ENCODE data around the gene CD209. TPM values are rescaled to one million over a fixed set of nuclear protein-coding genes. Genes with fewer than 3 reads are reported as not detected.

The CD209 gene
- total RNA-seq (2014; rRNA removed) = not detected in 2 replicates
- Bru-seq, nascent RNA = not detected
- not detected for BruChase-seq, experiment 1, labeled RNA remaining after a 6-hour chase
- BruChase-seq, experiment 2, labeled RNA remaining after a 2-hour chase = not detected
- long read RNA-seq = 0 reads

- no peak for ATAC-seq
- H3K4me2 ChIP-seq (ENCODE audit: low read length) = no peak within 1 kb of the TSS
- H2AFZ ChIP-seq (ENCODE audit: low read length) = no peak within 1 kb of the TSS
- H3K27ac ChIP-seq (ENCODE audit: low read length) = no peak within 1 kb of the TSS
- intact Hi-C loops (cut with micrococcal nuclease) = no loop called here
- no peaks in the 10 kb centered on the region for H3K9me3 ChIP-seq (ENCODE audit: low read length)
- ChIA-PET CTCF (no interaction called here), POLR2A (ENCODE audit: unreplicated experiment) (no interaction called here)
- no peaks in the 10 kb centered on the region for H3K9me2 ChIP-seq (replicated peaks; ENCODE audit: low read length)
- H4K20me1 ChIP-seq (ENCODE audit: low read length) = no peaks in the 10 kb centered on the region
- no peaks in the 10 kb centered on the region for H3K36me3 ChIP-seq (ENCODE audit: low read depth, low read length)
- H3F3A ChIP-seq (ENCODE audit: low read length, unreplicated experiment) = no peaks in the 10 kb centered on the region
- TF ChIP-seq CTCF (conservative IDR thresholded peaks at IDR 0.05; ENCODE audit: low read depth, low read length) (no peak), EZH2phosphoT487 (IDR thresholded peaks at IDR 0.05; ENCODE audit: borderline replicate concordance, low read length) (no peak), EZH2 (IDR thresholded peaks at IDR 0.05; ENCODE audit: low read length, unreplicated experiment) (no peak)
- H3K4me1 ChIP-seq (ENCODE audit: insufficient read depth, low read length) = no peaks in the 10 kb centered on the region
- BruUV-seq (replicated peaks) = no TSS peak
- DNase-seq = no peak
- no peaks in the 10 kb centered on the region for H3K79me2 ChIP-seq (ENCODE audit: low read length)
- peaks cover 20% of the 10 kb centered on the region for H3K27me3 ChIP-seq (ENCODE audit: low read length)
- no peak within 1 kb of the TSS for H3K9ac ChIP-seq (ENCODE audit: low read length)
- H3K4me3 ChIP-seq (ENCODE audit: low read length) = no peak within 1 kb of the TSS
Measured at GRCh38 chr19:7746903-7747884, at the start of gene CD209. TSS of gene CD209 (minus strand) at chr19:7747534. CDS start at chr19:7747511, 23 bp downstream.

GRCh38 chr19:7795555-7796161, 48.3 kb upstream of the CD209 start:
- no peak overlapping the region for H3K4me3 ChIP-seq (ENCODE audit: low read length)
- no peaks in the 10 kb centered on the region for H3K36me3 ChIP-seq (ENCODE audit: low read depth, low read length)
- TF ChIP-seq EZH2phosphoT487 (IDR thresholded peaks at IDR 0.05; ENCODE audit: borderline replicate concordance, low read length) = no peak
- TF ChIP-seq EZH2 (IDR thresholded peaks at IDR 0.05; ENCODE audit: low read length, unreplicated experiment) = no peak
- no peak for TF ChIP-seq CTCF (conservative IDR thresholded peaks at IDR 0.05; ENCODE audit: low read depth, low read length)
- H3K4me1 ChIP-seq (ENCODE audit: insufficient read depth, low read length) = peaks cover 39% of the 10 kb centered on the region
- intact Hi-C loops (cut with micrococcal nuclease) = no loop called here
- H3K27me3 ChIP-seq (ENCODE audit: low read length) = no peaks in the 10 kb centered on the region
- POLR2A ChIA-PET (ENCODE audit: unreplicated experiment) = interaction anchor here (0.6 kb wide), 1 partner anchor 50 kb away, joined by 5 read pairs; no protein-coding TSS in a partner anchor
- peaks cover 6% of the 10 kb centered on the region for H3F3A ChIP-seq (ENCODE audit: low read length, unreplicated experiment)
- H3K9ac ChIP-seq (ENCODE audit: low read length) = no peak overlapping the region
- H2AFZ ChIP-seq (ENCODE audit: low read length) = peak overlapping the region; percentile 25
- H3K79me2 ChIP-seq (ENCODE audit: low read length) = no peaks in the 10 kb centered on the region
- no peaks in the 10 kb centered on the region for H3K9me3 ChIP-seq (ENCODE audit: low read length)
- H3K27ac ChIP-seq (ENCODE audit: low read length) = peak overlapping the region; percentile 42
- H3K4me2 ChIP-seq (ENCODE audit: low read length) = peak overlapping the region; percentile 41
- H3K9me2 ChIP-seq (replicated peaks; ENCODE audit: low read length) = no peaks in the 10 kb centered on the region
- H4K20me1 ChIP-seq (ENCODE audit: low read length) = no peaks in the 10 kb centered on the region
- CTCF ChIA-PET = interaction anchor here (0.6 to 1.1 kb wide), 2 partner anchors 115 to 138 kb away, joined by 3 to 5 read pairs; partner anchors contain the start of gene TRAPPC5
- DNase-seq = peak; percentile 85
- peak; percentile 72 for ATAC-seq
- BruUV-seq (replicated peaks) = no TSS peak
